ENCODE data around the gene GRPEL1.

- no peak for TF ChIP-seq KLF7 (tag by site-specific recombination; IDR thresholded peaks at IDR 0.05; ENCODE audit: borderline replicate concordance)
- no peak for TF ChIP-seq GLI2 (tag by site-specific recombination; IDR thresholded peaks at IDR 0.05; ENCODE audit: borderline replicate concordance, low read depth)
- TF ChIP-seq ZNF140 (tag by site-specific recombination; IDR thresholded peaks at IDR 0.05) = no peak
- no peak for TF ChIP-seq ZNF624 (tag by site-specific recombination; IDR thresholded peaks at IDR 0.05)
- TF ChIP-seq ZNF510 (tag by site-specific recombination; IDR thresholded peaks at IDR 0.05; ENCODE audit: insufficient replicate concordance) = no peak
These were observed 11.9 kb downstream of the GRPEL1 start for GRCh38 chr4:7055990-7056325.

Data from HEK293 (cell line).